B cell (primary cell): ENCODE data around the gene ZNF527. TPM values are rescaled to one million over a fixed set of nuclear protein-coding genes. Genes with fewer than 3 reads are reported as not detected.
A peak's percentile ranks its signal among the peaks of the same experiment; 100 is the strongest.
"Not testable (repeated sequence)": the region's sequence is repeated elsewhere in the genome, so short reads cannot be mapped to it uniquely, and the experiment has no call there.

ENCODE experiments used
- ATAC-seq: fragments of 200-7000 bp; cut with Tn5 transposase; one replicate; pipeline ENCODE4 v1.10.0; 2021; ENCODE audit warnings: low read depth, mild to moderate bottlenecking, moderate number of reproducible peaks, moderate library complexity
- CTCF ChIA-PET: fragments of 350-600 bp; sonication (Branson Sonifier 250); formaldehyde crosslinking; loops from one replicate; lab custom pipeline; 2021; ENCODE audit warnings: antibody characterized with exemption, inconsistent platforms; lab: Charles Lee
- POLR2A ChIA-PET: fragments of 350-600 bp; sonication (Branson Sonifier 250); formaldehyde crosslinking; loops from one replicate; lab custom pipeline; 2021; ENCODE audit warnings: antibody characterized with exemption; lab: Charles Lee
- DNase-seq: peaks from one replicate; pipeline ENCODE4 v3.0.0; 2013
- H2AFZ ChIP-seq: 2 replicates; pipeline ENCODE4 v1.6.1; 2012; ENCODE audit warnings: mild to moderate bottlenecking, low read depth, low read length; ENCODE audit not compliant: insufficient read depth, poor library complexity, severe bottlenecking
- H3K27ac ChIP-seq, 2 donors: 1 replicate in 1 of 2; 2 replicates in 1 of 2; pipeline ENCODE4 v1.5.1; 2012 to 2013; ENCODE audit warnings: low read length in 2 of 2, mild to moderate bottlenecking in 2 of 2, moderate library complexity in 1 of 2
- H3K27me3 ChIP-seq, 4 experiments: fragments of 200-600 bp in 1 of 4; sonication (generic) in 1 of 4; replicated peaks in 1 of 4; 1 replicate in 2 of 4; 2 replicates in 2 of 4; pipeline versions ENCODE4 v1.6.1 to v1.7.0; 2013 to 2016; ENCODE audit warnings: low read length in 3 of 4, mild to moderate bottlenecking in 2 of 4, mixed read lengths in 1 of 4, moderate library complexity in 1 of 4; ENCODE audit not compliant: insufficient read depth in 4 of 4, control insufficient read depth in 3 of 4; ENCODE audit errors: control extremely low read depth in 1 of 4
- H3K36me3 ChIP-seq, 2 experiments: replicated peaks in 1 of 2; 1 replicate in 1 of 2; 2 replicates in 1 of 2; pipeline versions ENCODE4 v1.6.1 to v1.7.1; 2013; ENCODE audit warnings: low read length in 1 of 2; ENCODE audit not compliant: insufficient read depth in 2 of 2, control insufficient read depth in 1 of 2; ENCODE audit errors: control extremely low read depth in 1 of 2, extremely low read depth in 1 of 2
- H3K4me1 ChIP-seq, 2 donors: fragments of 200-600 bp in 1 of 2; sonication (generic) in 1 of 2; 1 replicate in 1 of 2; 2 replicates in 1 of 2; pipeline versions ENCODE4 v1.5.1 to v1.6.1; 2013 to 2017; ENCODE audit warnings: low read length in 2 of 2; ENCODE audit not compliant: control insufficient read depth in 2 of 2, insufficient read depth in 2 of 2
- H3K4me2 ChIP-seq: replicated peaks from 2 replicates; pipeline ENCODE3; 2012; ENCODE audit warnings: mild to moderate bottlenecking, low read depth, low read length; ENCODE audit not compliant: poor library complexity, severe bottlenecking
- H3K4me3 ChIP-seq, 5 experiments: fragments of 200-600 bp in 1 of 5; sonication (generic) in 1 of 5; 1 replicate in 3 of 5; 2 replicates in 2 of 5; pipeline versions ENCODE4 v1.5.1 to v1.7.0; 2011 to 2016; ENCODE audit warnings: low read length in 4 of 5, mild to moderate bottlenecking in 4 of 5, low read depth in 2 of 5, control low read depth in 1 of 5, moderate library complexity in 1 of 5; ENCODE audit not compliant: insufficient read depth in 1 of 5; ENCODE audit errors: control extremely low read depth in 1 of 5, extremely low read depth in 1 of 5
- H3K79me2 ChIP-seq: fragments of 200-600 bp; sonication (generic); one replicate; pipeline ENCODE4 v1.6.0; 2016; ENCODE audit warnings: low read length; ENCODE audit not compliant: control insufficient read depth, insufficient read depth
- H3K9ac ChIP-seq: fragments of 200-600 bp; sonication (generic); 2 replicates; pipeline ENCODE4 v1.6.1; 2017; ENCODE audit warnings: mild to moderate bottlenecking, low read length, moderate library complexity
- H3K9me3 ChIP-seq, 3 donors: one replicate each; pipeline versions ENCODE4 v1.6.1 to v1.7.1; 2013; ENCODE audit warnings: low read length in 2 of 3; ENCODE audit not compliant: control insufficient read depth in 2 of 3, insufficient read depth in 1 of 3; ENCODE audit errors: control extremely low read depth in 1 of 3
- H4K20me1 ChIP-seq: 2 replicates; pipeline ENCODE4 v1.6.0; 2012; ENCODE audit warnings: mild to moderate bottlenecking, low read length; ENCODE audit not compliant: insufficient read depth, control insufficient read depth, poor library complexity, severe bottlenecking
- H3K27ac Mint-ChIP-seq: one replicate; pipeline ENCODE4 v1.8.0; 2021; ENCODE audit warnings: mixed read lengths
- H3K27me3 Mint-ChIP-seq: one replicate; pipeline ENCODE4 v1.8.0; 2021; ENCODE audit warnings: mixed read lengths
- H3K4me1 Mint-ChIP-seq: one replicate; pipeline ENCODE4 v1.8.0; 2021; ENCODE audit warnings: mixed read lengths
- H3K4me3 Mint-ChIP-seq: one replicate; pipeline ENCODE4 v1.8.0; 2021; ENCODE audit warnings: mixed read lengths
- H3K9me3 Mint-ChIP-seq: one replicate; pipeline ENCODE4 v1.8.0; 2022; ENCODE audit warnings: mixed read lengths; ENCODE audit not compliant: insufficient read depth
- EZH2 ChIP-seq: IDR thresholded peaks from 2 replicates; pipeline ENCODE4 v1.6.1; 2012; ENCODE audit warnings: borderline replicate concordance, low read depth, mild to moderate bottlenecking, moderate library complexity, low read length; ENCODE audit not compliant: insufficient read depth, poor library complexity, severe bottlenecking
- WGBS: methylation state at CpG from one replicate; pipeline ENCODE4 v1.1.5; 2013; ENCODE audit warnings: missing lambda C conversion rate; ENCODE audit not compliant: insufficient coverage; 5-methylcytosine and 5-hydroxymethylcytosine counted together
- intact Hi-C: fragments of 100-400 bp; cut with micrococcal nuclease; formaldehyde crosslinking; loops from one replicate; pipeline ENCODE4 v1.10.0; 2022
- polyA plus RNA-seq: library from polyadenylated mRNA; depleted of rRNA; stranded (reverse); fragments of >200 nt; gene quantifications from 2 replicates; pipeline ENCODE4 v1.2.3, GENCODE V29; 2012
- total RNA-seq, 2 donors: library from RNA; stranded (reverse); fragments of 120-200 nt in 1 of 2; gene quantifications; 1 replicate in 1 of 2; 2 replicates in 1 of 2; pipeline versions ENCODE4 v1.2.3 to v1.2.4, GENCODE V29; 2013 to 2022
- TF ChIP-seq, protein P1 (sequence below): fragments of 200-600 bp; IDR thresholded peaks from one replicate; pipeline ENCODE4 v1.8.0; 2022; ENCODE audit warnings: antibody characterized with exemption, mild to moderate bottlenecking

ZNF527 gene
- total and polyA plus RNA-seq, 2 donors (not counting 1 experiment from before 2014, with no cell fraction given), result 4.8 to 11.4 TPM

DNA sequence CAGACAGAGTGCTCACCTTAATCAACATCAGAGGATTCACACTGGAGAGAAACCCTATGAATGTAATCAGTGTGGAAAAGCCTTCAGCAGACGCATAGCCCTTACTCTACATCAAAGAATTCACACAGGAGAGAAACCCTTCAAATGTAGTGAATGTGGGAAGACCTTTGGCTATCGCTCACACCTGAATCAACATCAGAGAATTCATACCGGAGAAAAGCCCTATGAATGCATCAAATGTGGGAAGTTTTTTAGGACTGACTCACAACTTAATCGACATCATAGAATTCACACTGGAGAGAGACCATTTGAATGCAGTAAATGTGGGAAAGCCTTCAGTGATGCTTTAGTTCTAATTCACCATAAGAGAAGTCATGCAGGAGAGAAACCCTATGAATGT lies 18.3 kb downstream of the ZNF527 start:
- TF ChIP-seq, protein P1, sequence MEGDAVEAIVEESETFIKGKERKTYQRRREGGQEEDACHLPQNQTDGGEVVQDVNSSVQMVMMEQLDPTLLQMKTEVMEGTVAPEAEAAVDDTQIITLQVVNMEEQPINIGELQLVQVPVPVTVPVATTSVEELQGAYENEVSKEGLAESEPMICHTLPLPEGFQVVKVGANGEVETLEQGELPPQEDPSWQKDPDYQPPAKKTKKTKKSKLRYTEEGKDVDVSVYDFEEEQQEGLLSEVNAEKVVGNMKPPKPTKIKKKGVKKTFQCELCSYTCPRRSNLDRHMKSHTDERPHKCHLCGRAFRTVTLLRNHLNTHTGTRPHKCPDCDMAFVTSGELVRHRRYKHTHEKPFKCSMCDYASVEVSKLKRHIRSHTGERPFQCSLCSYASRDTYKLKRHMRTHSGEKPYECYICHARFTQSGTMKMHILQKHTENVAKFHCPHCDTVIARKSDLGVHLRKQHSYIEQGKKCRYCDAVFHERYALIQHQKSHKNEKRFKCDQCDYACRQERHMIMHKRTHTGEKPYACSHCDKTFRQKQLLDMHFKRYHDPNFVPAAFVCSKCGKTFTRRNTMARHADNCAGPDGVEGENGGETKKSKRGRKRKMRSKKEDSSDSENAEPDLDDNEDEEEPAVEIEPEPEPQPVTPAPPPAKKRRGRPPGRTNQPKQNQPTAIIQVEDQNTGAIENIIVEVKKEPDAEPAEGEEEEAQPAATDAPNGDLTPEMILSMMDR, result no peak
- TF ChIP-seq EZH2, result no peak
- no peak for DNase-seq
- Mint-ChIP-seq H3K27ac (no peak overlapping the region), H3K9me3 (peaks cover 33% of the 10 kb centered on the region), H3K4me1 (no peaks in the 10 kb centered on the region), H3K4me3 (no peak overlapping the region), H3K27me3 (no peaks in the 10 kb centered on the region)
- WGBS, result no CpG with 5 or more reads among the region's 4 CpGs
- Histone ChIP-seq H3K9ac (no peak overlapping the region), H4K20me1 (no peaks in the 10 kb centered on the region), H3K9me3 (peaks cover 27 to 70% (median 38%) of the 10 kb centered on the region in 3 donors), H3K4me2 (no peak overlapping the region), H3K27me3 (no peaks in the 10 kb centered on the region), H3K36me3 (peaks cover 8 to 42% of the 10 kb centered on the region in 2 experiments), H3K79me2 (no peaks in the 10 kb centered on the region), H2AFZ (no peak overlapping the region), H3K27ac (no peak overlapping the region), H3K4me1 (no peaks in the 10 kb centered on the region), H3K4me3 (peak overlapping the region in 1 of 5 experiments; percentile 23)
- POLR2A ChIA-PET, result no interaction called here
- intact Hi-C loops, result no loop called here
- CTCF ChIA-PET, result no interaction called here
- ATAC-seq, result no peak

DNA sequence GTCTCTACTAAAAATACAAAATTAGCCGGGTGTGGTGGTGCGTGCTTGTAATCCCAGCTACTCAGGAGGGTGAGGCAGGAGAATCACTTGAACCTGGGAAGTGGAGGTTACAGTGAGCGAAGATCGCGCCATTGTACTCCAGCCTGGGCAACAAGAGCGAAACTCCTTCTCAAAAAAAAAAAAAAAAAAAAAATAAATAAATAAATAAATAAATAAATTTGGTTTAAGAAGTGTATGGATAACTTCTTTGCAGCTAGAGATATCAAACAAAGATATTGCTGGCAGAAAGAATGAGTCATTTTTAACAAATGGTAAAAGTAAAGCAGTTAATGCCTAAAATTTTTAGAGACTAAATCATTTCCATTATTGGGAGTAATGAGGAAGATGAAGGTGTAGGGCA lies 20.5 kb downstream of the ZNF527 start:
- H3K27me3 ChIP-seq, H4K20me1 ChIP-seq, H3K27ac Mint-ChIP-seq, H3K4me1 Mint-ChIP-seq, ATAC-seq, H3K79me2 ChIP-seq, H2AFZ ChIP-seq, H3K27me3 Mint-ChIP-seq, intact Hi-C loops, H3K4me3 Mint-ChIP-seq, H3K4me1 ChIP-seq, POLR2A ChIA-PET, H3K9ac ChIP-seq, DNase-seq, H3K4me2 ChIP-seq, H3K27ac ChIP-seq, H3K4me3 ChIP-seq: not testable (repeated sequence)
- WGBS, result no CpG with 5 or more reads among the region's 6 CpGs
- H3K9me3 Mint-ChIP-seq, result peaks cover 33% of the 10 kb centered on the region
- CTCF ChIA-PET, result interaction anchor here (0.6 kb wide), 1 partner anchor 381 kb away, joined by 3 read pairs; no protein-coding TSS in a partner anchor
- peaks cover 31 to 68% (median 34%) of the 10 kb centered on the region in 3 donors for H3K9me3 ChIP-seq
- H3K36me3 ChIP-seq, result peaks cover 2 to 23% of the 10 kb centered on the region in 2 experiments
